IMR-90 (cell line): ENCODE data around the gene C1orf56. TPM values are rescaled to one million over a fixed set of nuclear protein-coding genes. Genes with fewer than 3 reads are reported as not detected.

Experiments used
- ELK1 ChIP-seq: fragments of 150-350 bp; IDR thresholded peaks from 2 replicates; pipeline ENCODE4 v1.6.1; 2016; ENCODE audit warnings: low read depth, mild to moderate bottlenecking, low read length, moderate library complexity, borderline replicate concordance
- MAZ ChIP-seq: IDR thresholded peaks from 2 replicates; pipeline ENCODE4 v1.6.1; 2012; ENCODE audit warnings: low read depth, mild to moderate bottlenecking, low read length, improper control_type of control experiment, moderate library complexity, borderline replicate concordance
- polyA plus RNA-seq, 3 experiments: library from polyadenylated mRNA; depleted of rRNA; stranded (reverse); fragments of >200 nt; gene quantifications; 2 replicates each; pipeline ENCODE4 v1.2.3, GENCODE V29; 2012; ENCODE audit warnings: low replicate concordance in 1 of 3
- total RNA-seq: library from RNA; depleted of rRNA; stranded (reverse); fragments of >200 nt; gene quantifications from 2 replicates; pipeline ENCODE4 v1.2.3, GENCODE V29; 2012

C1orf56 gene
- total and polyA plus RNA-seq, 2 of the 4 experiments (the other 2 are of a cell fraction): 0.54 to 1.2 TPM

- no peak for TF ChIP-seq ELK1
- TF ChIP-seq MAZ: peak; percentile 76
Observed at GRCh38 chr1:151059109-151060006, 11.8 kb downstream of the C1orf56 start, which contains the start of gene CDC42SE1 (continued).
